Right lobe of liver (tissue), 6 donors: ENCODE results near the gene SEC14L5. TPM values are rescaled to one million over a fixed set of nuclear protein-coding genes. Genes with fewer than 3 reads are reported as not detected.

ENCODE experiments used
- ATAC-seq, 4 donors: fragments of 200-7000 bp; cut with Tn5 transposase; one replicate each; pipeline ENCODE4 v1.9.1; 2020; ENCODE audit warnings: mild to moderate bottlenecking in 4 of 4, moderate library complexity in 4 of 4
- DNase-seq, 3 donors: peaks; one replicate each; pipeline ENCODE4 v3.0.0-alpha.2; 2020
- H3K27ac ChIP-seq, 3 donors: fragments of 200-600 bp; one replicate each; pipeline ENCODE4 v1.8.0; 2022
- H3K27me3 ChIP-seq, 2 donors: fragments of 200-600 bp; one replicate each; pipeline ENCODE4 v1.8.0; 2022
- H3K36me3 ChIP-seq, 4 donors: fragments of 200-600 bp; sonication (generic) in 1 of 4; one replicate each; pipeline versions ENCODE4 v1.5.1 to v1.8.0; 2017 to 2022; ENCODE audit warnings: control low read depth in 1 of 4
- H3K4me1 ChIP-seq, 4 donors: fragments of 200-600 bp; sonication (generic) in 1 of 4; one replicate each; pipeline versions ENCODE4 v1.5.1 to v1.8.0; 2017 to 2022; ENCODE audit warnings: control low read depth in 1 of 4
- H3K4me3 ChIP-seq, 3 donors: fragments of 200-600 bp; one replicate each; pipeline ENCODE4 v1.8.0; 2022
- H3K9me3 ChIP-seq, 4 donors: fragments of 200-600 bp; sonication (generic) in 1 of 4; one replicate each; pipeline versions ENCODE4 v1.5.1 to v1.8.0; 2017 to 2022; ENCODE audit warnings: control low read depth in 1 of 4
- CTCF ChIP-seq, 4 donors: fragments of 200-600 bp in 3 of 4; fragments of 450-650 bp in 1 of 4; IDR thresholded peaks; one replicate each; pipeline versions ENCODE4 v1.5.1 to v1.8.0; 2016 to 2022; ENCODE audit warnings: antibody characterized with exemption in 4 of 4, mild to moderate bottlenecking in 2 of 4
- POLR2A ChIP-seq: fragments of 450-650 bp; IDR thresholded peaks from one replicate; pipeline ENCODE4 v1.6.1; 2017; ENCODE audit warnings: antibody characterized with exemption, mild to moderate bottlenecking
- WGBS: methylation state at CpG from one replicate; pipeline ENCODE4 v1.1.6; 2018; ENCODE audit warnings: low coverage, low lambda C conversion rate; ENCODE audit not compliant: insufficient coverage; ENCODE audit errors: missing lambda C conversion rate; 5-methylcytosine and 5-hydroxymethylcytosine counted together
- intact Hi-C, 2 donors: fragments of 100-400 bp; cut with DNase I; formaldehyde crosslinking; loops; one replicate each; pipeline versions ENCODE4 v1.11.2 to v1.14.1; 2022
- total RNA-seq, 6 experiments: library from RNA; depleted of rRNA in 2 of 6; stranded (reverse); fragments of >200 nt in 2 of 6; fragmentation: NEBNext Ultra II Directional in 3 of 6; extraction: Animal tissue kit (Norgen Biotek cat#: 25700) in 3 of 6; gene quantifications; one replicate each; pipeline versions ENCODE4 v1.1.0 to v1.2.4, GENCODE V29; 2016 to 2023
- donor health status: DM: no; HTN: yes; CAD: no.
- donor health status: DM: no; HTN: no; CAD: no.
- donor health status: DM: no; HTN: no; CAD: no.
- donor health status: DM: no; HTN: yes; CAD: no.
- donor health status: DM: no; HTN: yes; CAD: no.

SEC14L5 gene
- total RNA-seq, 6 experiments from 2014 or later = 0.09 to 1.1 (median 0.60) TPM; not detected in 1

DNA sequence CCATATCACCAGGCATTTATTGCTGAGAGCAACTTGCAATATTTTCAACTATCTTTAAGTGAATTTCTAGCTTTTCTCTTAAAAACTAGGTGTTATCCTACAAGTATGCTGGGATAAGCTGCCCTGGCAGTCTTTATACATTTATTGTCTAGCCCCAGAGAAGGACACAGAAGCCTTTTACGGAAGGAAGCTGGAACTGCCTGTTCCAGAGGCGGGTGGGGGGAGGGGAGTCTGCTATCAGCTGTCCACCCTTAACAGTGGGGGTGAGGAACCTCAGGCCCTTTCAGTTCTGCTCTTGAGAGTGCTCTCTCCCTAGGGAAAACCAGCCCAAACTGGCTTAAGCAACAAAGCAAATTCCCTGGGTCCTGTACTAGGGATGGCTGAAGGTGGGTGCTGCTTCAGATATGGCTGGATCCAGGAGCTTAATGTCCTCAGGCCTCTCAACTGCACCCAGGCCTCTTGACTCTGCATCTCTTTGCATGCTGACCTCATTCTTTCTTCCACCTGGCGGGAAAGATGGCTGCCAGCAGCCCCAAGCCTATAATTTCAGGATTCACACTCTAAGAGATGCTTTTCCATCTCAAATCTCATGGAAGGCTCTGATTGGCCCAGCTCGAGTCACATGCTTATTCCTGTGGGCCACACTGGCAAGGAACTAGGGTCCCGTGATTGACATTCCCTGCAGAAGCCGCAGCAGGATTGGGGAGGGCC is 59.0 kb downstream of the SEC14L5 start:
- ATAC-seq = peak in 1 of 4 donors; percentile 19

GRCh38 chr16:5017678-5017969 is 59.5 kb downstream of the SEC14L5 start:
- no peak overlapping the region for H3K27ac ChIP-seq
- ATAC-seq = no peak
- TF ChIP-seq POLR2A (no peak), CTCF (IDR thresholded peaks at IDR 0.05) (no peak)
- H3K9me3 ChIP-seq = no peaks in the 10 kb centered on the region
- H3K4me1 ChIP-seq = no peaks in the 10 kb centered on the region
- no peak for DNase-seq
- WGBS = 80% methylated on average over 1 of the region's 5 CpGs
- intact Hi-C loops = no loop called here
- H3K27me3 ChIP-seq = no peaks in the 10 kb centered on the region
- no peaks in the 10 kb centered on the region for H3K36me3 ChIP-seq
- H3K4me3 ChIP-seq = no peak overlapping the region

More for the DNA sequence above, 59.0 kb downstream of the SEC14L5 start:
- H3K27ac ChIP-seq = no peak overlapping the region
- no peaks in the 10 kb centered on the region for H3K9me3 ChIP-seq
- WGBS = 30% methylated on average over 2 of the region's 6 CpGs
- H3K36me3 ChIP-seq = no peaks in the 10 kb centered on the region
- no peak overlapping the region for H3K4me3 ChIP-seq
- TF ChIP-seq CTCF (IDR thresholded peaks at IDR 0.05) (no peak), POLR2A (no peak)
- intact Hi-C loops = no loop called here
- H3K4me1 ChIP-seq = no peaks in the 10 kb centered on the region
- no peaks in the 10 kb centered on the region for H3K27me3 ChIP-seq
- DNase-seq = no peak

DNA sequence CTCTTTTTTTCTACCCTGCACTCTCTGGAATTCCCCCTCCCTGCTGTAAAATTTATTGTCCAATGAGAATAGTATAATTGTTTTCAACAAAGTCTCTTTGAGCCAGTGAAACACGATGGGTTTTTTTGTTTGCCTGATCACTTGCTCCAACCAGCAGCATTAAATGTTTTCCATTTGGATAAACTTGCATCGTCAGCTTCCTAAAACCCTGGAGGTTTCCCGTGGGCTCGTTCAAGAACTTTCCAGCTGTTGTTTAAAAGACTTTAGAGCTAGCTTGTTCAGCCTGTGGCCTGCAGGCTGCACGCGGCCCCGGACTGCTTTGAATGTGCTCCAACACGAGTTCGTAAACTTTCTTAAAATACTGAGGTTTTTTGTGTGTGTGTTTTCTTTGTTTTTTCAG is 60.7 kb downstream of the SEC14L5 start:
- Histone ChIP-seq H3K4me1 (no peaks in the 10 kb centered on the region), H3K4me3 (no peak overlapping the region), H3K27ac (no peak overlapping the region), H3K36me3 (no peaks in the 10 kb centered on the region), H3K9me3 (no peaks in the 10 kb centered on the region), H3K27me3 (no peaks in the 10 kb centered on the region)
- DNase-seq (no peak), ATAC-seq (no peak)
- 43% methylated on average over 9 of the region's 9 CpGs for WGBS
- TF ChIP-seq CTCF (IDR thresholded peaks at IDR 0.05) (no peak), POLR2A (no peak)
- intact Hi-C loops = no loop called here

DNA sequence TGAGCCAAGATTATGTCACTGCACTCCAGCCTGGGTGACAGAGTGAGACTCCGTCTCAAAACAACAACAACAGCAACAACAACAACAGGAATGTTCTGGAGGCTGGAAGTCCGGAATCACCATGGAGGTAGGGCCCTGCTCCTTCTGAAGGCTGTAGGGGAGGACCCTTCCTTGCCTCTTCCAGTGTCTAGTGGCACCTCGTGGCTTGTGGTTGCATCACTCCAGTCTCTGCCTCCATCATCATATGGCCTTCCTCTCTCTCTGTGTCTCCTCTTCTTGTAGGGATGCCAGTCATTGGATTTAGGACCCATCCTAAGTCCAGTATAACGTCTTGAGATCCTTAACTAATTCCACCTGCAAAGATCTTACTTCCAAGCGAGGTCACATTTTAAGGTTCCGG is 61.6 kb downstream of the SEC14L5 start:
- no peak for TF ChIP-seq POLR2A
- TF ChIP-seq CTCF (IDR thresholded peaks at IDR 0.05) = no peak
- ATAC-seq (no peak), DNase-seq (no peak)
- Histone ChIP-seq H3K27ac (no peak overlapping the region), H3K36me3 (no peaks in the 10 kb centered on the region), H3K4me3 (no peak overlapping the region), H3K4me1 (no peaks in the 10 kb centered on the region), H3K27me3 (no peaks in the 10 kb centered on the region), H3K9me3 (no peaks in the 10 kb centered on the region)
- 53% methylated on average over 5 of the region's 6 CpGs for WGBS
- intact Hi-C loops = no loop called here

- no peaks in the 10 kb centered on the region for H3K36me3 ChIP-seq
- DNase-seq = no peak
- no peaks in the 10 kb centered on the region for H3K4me1 ChIP-seq
- intact Hi-C loops = no loop called here
- H3K9me3 ChIP-seq = no peaks in the 10 kb centered on the region
- no peak overlapping the region for H3K27ac ChIP-seq
- no peak for TF ChIP-seq POLR2A
- no peak for TF ChIP-seq CTCF (IDR thresholded peaks at IDR 0.05)
- H3K27me3 ChIP-seq = no peaks in the 10 kb centered on the region
- no peak overlapping the region for H3K4me3 ChIP-seq
- WGBS = 49% methylated on average over 8 of the region's 15 CpGs
- ATAC-seq = no peak
These were observed 62.4 kb downstream of the SEC14L5 start for GRCh38 chr16:5020551-5020950.
